Kasumi-1 (cell line): ENCODE data around the gene ARL13B.
A peak's percentile ranks its signal among the peaks of the same experiment; 100 is the strongest.
"Not testable (repeated sequence)": the region's sequence is repeated elsewhere in the genome, so short reads cannot be mapped to it uniquely, and the experiment has no call there.

ENCODE experiments used
- DNase-seq, 2 experiments: peaks; one replicate each; lab custom pipeline; 2025; lab: John Stamatoyannopoulos, UW

ARL13B gene

DNA sequence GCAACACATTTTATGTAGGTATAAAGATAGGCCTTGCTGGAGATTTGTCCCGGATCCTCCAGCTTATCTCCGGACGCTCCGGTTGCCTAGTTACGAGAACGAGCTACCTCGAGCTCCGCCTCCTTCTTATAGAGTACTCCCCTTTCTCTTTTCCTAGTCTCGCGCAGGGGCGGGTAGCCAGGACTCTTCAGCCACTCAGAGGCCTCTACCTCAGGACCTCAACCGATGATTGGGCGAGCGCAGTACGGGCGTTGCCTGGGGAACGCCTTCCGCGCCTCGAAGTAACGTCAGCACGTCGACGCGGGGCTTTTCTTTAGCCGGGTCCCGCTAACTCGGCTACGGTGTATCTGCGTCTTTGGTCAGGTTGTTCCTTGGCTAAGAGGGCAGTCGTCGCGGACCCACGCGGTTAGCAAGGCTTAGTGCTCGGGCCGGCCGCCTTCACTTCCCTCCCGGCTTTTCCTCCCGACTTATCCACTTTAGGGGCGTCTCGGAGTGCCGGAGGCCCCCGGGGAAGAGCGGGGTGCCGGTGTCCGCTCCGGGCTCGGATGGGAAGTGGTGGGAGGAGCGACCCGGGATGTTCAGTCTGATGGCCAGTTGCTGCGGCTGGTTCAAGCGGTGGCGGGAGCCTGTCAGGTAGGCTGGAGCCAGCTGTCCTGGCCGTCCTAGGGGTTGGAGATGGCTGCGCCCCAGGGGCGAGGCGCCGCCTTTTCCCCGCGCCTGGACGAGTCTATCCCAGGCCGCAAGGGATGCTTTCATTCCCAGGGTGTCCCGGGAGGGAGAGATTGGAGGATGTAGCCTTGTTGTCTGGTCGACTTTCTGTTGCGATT is at the start of gene ARL13B:
Gene ARL13B (plus strand): TSS at position 306 of the 827 bp plus-strand sequence. CDS start 269 bp downstream, at position 575.
- peak; percentile 98 to 99 for DNase-seq

DNA sequence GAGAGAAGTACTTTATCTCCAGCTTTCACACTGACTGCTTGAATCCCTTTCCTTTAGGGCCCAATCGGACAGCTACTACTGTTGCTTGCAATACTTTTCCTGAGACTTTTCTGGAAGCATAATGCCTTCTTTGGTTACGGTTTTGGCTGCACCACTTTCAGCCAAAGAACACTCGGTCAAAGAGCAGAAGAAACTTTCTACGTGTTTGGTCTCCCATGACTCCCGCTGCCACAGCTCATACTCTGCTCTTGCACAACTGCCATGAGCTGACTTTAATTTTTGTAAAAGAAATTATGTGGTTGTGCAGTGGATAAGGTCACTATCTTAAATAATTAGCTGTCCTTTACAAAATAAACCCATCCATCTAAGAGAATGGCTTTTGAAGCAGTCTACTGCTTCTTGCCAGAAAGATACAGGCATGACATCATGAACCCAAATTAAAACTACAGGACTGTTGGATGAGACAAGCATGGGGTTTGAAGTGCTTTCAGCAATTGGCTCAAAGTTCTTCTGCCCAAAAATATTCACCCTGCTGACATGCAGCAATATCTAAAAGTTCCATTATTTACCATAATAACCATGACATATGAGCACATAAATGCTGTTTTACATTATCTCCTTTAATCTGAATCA is 48.2 kb upstream of the ARL13B start:
- no peak for DNase-seq

GRCh38 chr3:93934366-93935046 is 45.4 kb upstream of the ARL13B start:
- DNase-seq = no peak

DNA sequence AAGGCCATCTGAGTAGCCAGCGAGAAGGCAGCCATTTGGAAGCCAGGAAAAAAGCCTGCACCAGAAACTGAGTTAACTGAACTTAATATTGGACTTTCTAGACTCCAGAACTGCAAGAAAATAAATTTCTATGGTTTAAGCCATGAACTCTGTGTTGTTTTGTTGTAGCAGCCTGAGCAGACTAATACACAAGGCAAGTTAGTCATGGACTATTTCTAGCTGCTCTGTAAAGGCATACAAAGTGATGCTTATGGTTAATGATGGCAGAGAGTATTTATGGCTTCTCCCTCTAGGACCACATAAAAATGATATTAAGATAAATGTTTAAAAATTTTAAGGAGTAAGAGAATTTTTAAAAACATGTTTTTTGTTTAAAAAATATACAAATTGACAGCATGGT is 43.4 kb upstream of the ARL13B start:
- no peak for DNase-seq

DNA sequence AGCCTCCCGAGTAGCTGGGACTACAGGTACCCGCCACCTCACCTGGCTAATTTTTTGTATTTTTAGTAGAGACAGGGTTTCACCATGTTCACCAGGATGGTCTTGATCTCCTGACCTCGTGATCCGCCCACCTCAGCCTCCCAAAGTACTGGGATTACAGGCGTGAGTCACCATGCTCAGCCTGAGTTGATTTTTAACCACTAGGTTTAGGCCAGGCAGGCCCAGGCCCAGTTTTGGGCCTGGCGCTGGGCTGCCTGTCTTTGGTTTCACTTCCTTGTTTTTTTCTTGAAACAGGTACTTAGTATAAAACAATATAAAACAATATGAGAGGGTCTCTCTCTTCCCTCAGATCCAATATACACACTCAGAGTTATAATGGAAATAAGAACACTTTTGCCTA is 42.5 kb upstream of the ARL13B start:
- DNase-seq = not testable (repeated sequence)

DNA sequence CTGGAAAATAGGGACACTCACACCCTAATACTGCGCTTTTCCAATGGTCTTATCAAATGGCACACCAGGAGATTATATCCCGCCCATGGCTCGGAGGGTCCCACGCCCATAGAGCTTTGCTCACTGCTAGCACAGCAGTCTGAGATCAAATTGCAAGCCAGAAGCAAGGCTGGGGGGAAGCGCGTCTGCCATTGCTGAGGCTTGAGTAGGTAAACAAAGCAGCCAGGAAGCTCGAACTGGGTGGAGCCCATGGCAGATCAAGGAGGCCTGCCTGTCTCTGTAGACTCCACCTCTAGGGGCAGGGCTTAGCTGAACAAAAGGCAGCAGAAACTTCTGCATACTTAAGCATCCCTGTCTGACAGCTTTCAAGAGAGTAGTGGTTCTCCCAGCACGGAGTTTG is 30.0 kb upstream of the ARL13B start:
- not testable (repeated sequence) for DNase-seq

GRCh38 chr3:93961026-93961425 is 18.9 kb upstream of the ARL13B start:
- DNase-seq = no peak

DNA sequence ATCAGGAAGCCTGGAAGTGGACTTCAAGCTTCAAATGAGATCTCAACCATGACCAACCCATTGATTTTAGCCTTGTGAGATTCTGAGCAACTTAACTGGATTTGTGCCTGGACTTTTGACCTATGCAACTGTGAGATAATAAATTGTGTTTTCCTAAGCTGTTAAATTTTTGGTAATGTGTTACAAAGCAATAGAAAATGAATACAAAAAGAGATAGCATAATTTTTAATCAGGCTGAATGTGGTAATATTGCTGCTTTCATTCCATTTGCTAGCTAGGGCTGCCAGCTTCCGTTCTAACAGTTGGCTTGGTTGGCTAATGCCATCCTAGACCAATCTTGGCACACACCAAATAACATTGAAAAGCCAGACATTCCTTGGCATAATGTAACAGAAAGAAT is 18.5 kb upstream of the ARL13B start:
- DNase-seq = no peak

DNA sequence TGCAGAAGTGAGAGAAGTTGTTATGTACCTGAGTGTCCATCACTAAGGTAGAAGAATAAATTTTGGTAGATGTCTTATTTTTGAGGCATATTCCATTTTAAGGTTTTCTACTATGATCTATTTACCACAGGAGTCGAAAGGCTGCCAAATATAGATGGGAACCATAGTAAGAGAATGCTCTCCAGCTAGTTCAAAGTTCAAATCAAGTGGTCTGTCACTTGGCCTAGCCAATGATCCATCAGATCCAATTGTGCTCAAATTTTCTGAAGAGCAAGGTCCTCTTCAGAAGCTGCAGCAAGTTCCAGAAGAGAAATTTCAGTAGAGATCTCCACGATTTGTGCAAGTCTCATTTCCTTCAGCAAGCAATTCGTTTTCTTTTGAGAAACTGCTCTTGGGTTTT is 17.2 kb upstream of the ARL13B start:
- DNase-seq = no peak

GRCh38 chr3:93965106-93965505 is 14.8 kb upstream of the ARL13B start:
- DNase-seq = not testable (repeated sequence)

- no peak for DNase-seq
These were observed 10.5 kb upstream of the ARL13B start for GRCh38 chr3:93969443-93969842.

GRCh38 chr3:93969997-93970396 is 10.0 kb upstream of the ARL13B start:
- DNase-seq = no peak

- peak; percentile 78 to 82 for DNase-seq
These were observed 6.5 kb upstream of the ARL13B start, which contains the start of gene PROS1 for GRCh38 chr3:93973131-93974126. Gene PROS1, minus strand, starts transcription at chr3:93973896. Its CDS starts 147 bp downstream, at chr3:93973749.

DNA sequence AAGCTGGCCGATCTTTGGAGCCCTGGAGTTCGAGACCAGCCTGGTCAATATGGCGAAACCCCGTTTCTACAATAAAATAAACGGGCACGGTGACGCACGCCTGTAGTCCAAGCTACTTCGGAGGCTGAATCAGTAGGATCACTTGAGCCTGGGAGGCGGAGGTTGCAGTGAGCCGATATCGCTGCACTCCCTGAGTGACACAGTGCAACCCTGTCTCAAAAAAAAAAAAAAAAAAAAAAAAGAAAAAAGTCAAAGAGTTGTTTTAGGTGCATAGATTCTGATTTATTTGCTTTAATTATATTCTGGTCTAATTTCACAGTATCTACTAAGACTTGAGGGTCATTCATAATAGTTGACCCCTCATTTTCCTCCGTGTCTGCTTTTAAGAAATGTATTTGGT is 1.7 kb downstream of the ARL13B start:
- no peak for DNase-seq

GRCh38 chr3:93983408-93983807 is 3.5 kb downstream of the ARL13B start:
- DNase-seq = no peak

DNA sequence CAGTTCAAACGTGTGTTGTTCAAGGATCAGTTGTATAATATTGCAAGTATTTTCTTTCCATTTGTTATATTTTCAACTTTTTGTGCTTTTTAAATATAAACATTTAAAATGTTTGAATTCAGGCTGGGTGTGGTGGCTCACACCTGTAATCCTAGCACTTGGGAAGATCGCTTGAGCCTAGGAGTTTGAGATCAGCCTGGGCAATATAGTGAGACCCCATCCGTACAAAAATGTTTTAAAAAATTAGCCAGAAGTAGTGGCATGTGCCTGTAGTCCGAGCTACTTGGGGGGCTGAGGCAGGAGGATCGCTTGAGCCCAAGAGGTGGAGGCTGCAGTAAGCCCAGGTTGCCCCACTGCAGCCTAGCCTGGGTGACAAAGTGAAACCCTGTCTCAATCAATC is 4.7 kb downstream of the ARL13B start:
- DNase-seq = no peak

DNA sequence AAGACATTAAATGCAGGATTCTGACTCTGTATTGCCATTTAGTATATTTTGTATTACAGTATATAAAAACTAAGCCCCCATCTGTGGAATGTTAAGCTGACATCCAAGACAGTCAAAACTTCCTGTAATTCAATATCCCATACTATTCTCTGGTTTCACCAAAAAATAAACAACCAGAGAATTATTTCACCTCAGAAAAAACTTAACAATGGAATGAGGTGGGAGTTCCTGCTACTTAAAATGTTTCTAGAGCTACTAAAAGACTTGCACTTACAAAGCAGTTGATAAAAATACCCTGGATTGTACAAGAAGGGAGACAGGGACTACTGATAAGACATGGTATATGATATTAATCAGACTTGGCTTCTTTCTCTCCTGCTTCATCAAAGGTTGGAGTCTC is 8.3 kb downstream of the ARL13B start:
- no peak for DNase-seq

GRCh38 chr3:93988764-93989163 is 8.8 kb downstream of the ARL13B start:
- DNase-seq = no peak

DNA sequence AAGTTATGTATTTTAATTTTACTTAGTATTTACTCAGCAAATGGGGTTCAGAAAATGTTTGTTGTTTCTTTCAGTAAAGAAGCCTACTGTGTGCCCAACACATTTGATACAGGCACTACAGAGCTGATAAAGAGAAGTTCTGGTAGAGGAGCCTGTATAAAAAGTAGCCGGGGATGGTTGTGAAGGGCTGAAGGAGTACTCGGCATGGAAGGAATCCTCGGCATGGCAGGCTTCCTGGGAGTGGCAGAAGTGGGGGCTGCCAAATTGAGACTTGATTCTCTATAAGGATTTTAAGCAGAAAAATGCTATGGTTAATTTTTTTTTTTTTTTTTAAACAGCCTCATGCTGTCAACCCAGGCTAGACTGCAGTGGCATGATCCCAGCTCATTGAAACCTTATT is 9.3 kb downstream of the ARL13B start:
- no peak for DNase-seq

DNA sequence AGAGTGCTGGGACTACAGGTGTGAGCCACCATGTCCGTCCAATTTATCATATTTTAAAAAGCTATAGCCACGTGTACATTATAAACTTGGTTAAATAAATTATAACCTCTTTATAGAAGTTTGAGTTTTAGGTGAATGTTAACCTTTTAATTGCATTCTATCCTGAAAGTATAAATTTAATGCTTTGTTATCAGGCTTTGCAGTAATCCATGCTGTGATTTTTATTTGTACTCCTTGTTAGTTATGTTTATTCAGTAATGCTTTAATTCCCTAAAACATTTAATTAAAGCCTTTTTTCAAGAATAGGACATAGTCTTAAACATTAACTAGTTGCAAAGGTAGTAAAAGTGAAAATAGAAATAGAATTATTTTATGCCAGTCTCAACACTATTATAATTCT is 11.7 kb downstream of the ARL13B start:
- no peak for DNase-seq

DNA sequence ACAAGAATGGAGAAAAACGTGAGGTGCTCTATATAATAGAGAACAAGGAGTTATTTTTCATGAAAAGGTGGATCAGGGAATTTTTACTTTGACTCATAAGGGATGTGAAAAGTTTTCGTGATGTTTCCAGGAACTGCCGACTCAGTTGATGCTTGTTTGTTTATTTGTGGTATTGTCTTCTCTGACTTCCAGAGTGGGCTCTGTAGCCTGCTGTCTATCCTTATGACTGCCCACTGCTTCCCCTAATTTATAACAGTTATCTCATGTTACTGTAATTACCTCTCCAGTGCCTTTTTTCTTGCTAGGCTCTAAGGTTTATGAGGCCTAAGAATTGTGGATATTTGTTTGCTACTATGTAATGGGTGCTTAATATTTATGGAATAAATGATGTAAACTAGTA is 12.3 kb downstream of the ARL13B start:
- DNase-seq = no peak

- DNase-seq = peak in 1 of 2 experiments; percentile 5
These were observed 14.1 kb downstream of the ARL13B start for GRCh38 chr3:93994056-93994455.
